T-helper 1 cell treated with Interleukin-12 subunit alpha and Interleukin-12 subunit beta and Interleukin-4 antibody, amounts not matched to agents 30 μg/mL and 1 μg/mL, for 36 hours (primary cell): ENCODE data around the gene GNLY.
A peak's percentile ranks its signal among the peaks of the same experiment; 100 is the strongest.
"Not testable (repeated sequence)": the region's sequence is repeated elsewhere in the genome, so short reads cannot be mapped to it uniquely, and the experiment has no call there.

Experiments
- H3K27ac Mint-ChIP-seq: one replicate; pipeline ENCODE4 v1.8.0; 2021; ENCODE audit warnings: mild to moderate bottlenecking, mixed read lengths
- H3K27me3 Mint-ChIP-seq: one replicate; pipeline ENCODE4 v1.8.0; 2021; ENCODE audit warnings: low read depth, mixed read lengths
- H3K36me3 Mint-ChIP-seq: one replicate; pipeline ENCODE4 v1.8.0; 2021; ENCODE audit warnings: low read depth, mixed read lengths
- H3K4me1 Mint-ChIP-seq: one replicate; pipeline ENCODE4 v1.8.0; 2021; ENCODE audit warnings: low read depth, mixed read lengths
- H3K4me3 Mint-ChIP-seq: one replicate; pipeline ENCODE4 v1.8.0; 2021; ENCODE audit warnings: mild to moderate bottlenecking, moderate library complexity, mixed read lengths
- H3K9me3 Mint-ChIP-seq: one replicate; pipeline ENCODE4 v1.8.0; 2021; ENCODE audit warnings: mixed read lengths

Gene GNLY

DNA sequence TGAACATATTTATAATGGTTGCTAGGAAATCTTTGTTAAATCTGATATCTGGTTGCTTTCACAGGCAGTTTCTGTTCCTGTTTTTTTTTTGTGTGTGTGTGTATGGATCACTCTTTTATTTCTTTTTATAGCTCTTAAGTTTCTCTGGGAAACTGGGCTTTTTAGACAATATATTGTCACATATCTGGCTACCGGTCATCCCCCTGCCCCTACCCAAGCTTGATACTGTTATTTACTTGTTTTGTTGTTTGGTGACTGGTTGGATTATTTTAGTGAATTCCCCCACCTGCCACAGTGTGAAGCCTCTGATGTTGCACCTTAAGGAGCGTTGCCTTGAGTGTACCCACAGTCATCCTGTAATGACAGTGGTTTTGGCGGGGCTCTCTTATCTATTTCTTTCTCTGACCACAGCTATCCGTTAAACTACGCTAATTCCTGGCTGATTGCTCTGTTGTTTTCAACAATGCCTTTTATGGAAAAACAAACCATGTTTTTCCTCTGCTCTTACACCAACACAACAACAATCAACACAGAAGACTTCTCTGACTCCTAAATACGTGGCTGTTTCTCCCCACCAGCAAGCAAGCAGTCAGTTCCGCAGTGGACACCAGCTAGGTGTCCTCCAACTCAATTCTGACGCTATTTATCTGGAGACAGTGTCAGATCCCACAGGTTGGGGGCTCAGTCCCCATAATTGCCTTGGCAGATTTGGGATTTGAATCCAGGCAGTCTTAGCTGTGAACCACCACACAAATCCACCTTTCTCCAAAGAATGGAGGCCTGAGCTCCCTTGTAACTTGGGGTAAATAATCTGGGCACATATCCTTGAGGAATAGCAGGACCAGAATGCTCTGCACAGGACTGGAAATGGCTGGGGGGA lies 10.9 kb downstream of the GNLY start:
- peaks cover 66% of the 10 kb centered on the region for H3K4me1 Mint-ChIP-seq

DNA sequence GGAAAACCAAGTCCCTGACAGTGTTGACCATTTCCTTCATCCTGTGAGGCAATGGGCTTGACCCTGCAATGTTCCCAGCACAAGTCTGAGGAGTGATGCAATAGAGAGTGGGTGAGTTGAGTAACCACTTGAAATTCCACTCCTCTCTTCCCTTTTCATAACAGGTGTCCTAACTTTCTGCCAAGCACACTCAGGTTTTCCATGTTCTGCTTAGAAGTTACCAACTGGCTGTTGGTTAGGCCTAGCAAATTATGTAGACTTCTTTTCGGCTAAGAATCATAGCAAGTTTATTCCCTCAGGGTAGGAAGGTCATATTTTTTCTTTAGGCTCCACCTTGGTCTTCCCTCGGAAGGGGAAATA lies 11.5 kb downstream of the GNLY start:
- Mint-ChIP-seq H3K27me3 (peaks cover 2% of the 10 kb centered on the region), H3K27ac (peak overlapping the region; percentile 87), H3K4me1 (peaks cover 71% of the 10 kb centered on the region), H3K4me3 (no peak overlapping the region), H3K9me3 (no peaks in the 10 kb centered on the region), H3K36me3 (peaks cover 8% of the 10 kb centered on the region)

More for the DNA sequence above, 10.9 kb downstream of the GNLY start:
- Mint-ChIP-seq H3K4me3 (peak overlapping the region; percentile 71), H3K27ac (peak overlapping the region; percentile 87), H3K36me3 (peaks cover 8% of the 10 kb centered on the region), H3K27me3 (peaks cover 2% of the 10 kb centered on the region), H3K9me3 (no peaks in the 10 kb centered on the region)

DNA sequence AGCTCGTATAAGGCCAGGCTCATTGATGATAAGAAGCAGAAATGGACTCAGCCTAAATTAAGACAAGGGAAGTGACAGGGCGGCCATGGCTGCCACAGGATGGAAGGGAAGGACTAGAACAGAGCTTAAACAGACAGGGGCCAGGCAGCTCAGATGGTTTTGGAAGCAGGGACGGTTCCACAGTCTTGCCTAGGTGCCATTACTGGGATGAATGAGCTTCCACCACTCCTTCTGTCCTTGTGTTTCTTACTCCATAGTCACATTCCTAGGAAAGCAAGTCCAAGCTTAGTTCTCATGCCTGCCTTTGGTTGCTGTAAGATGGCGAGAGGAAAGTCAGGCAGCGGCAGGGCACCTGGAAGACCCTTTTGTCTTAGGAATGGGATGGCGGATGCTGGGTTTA lies 11.9 kb downstream of the GNLY start:
- peak overlapping the region; percentile 87 for H3K27ac Mint-ChIP-seq
- H3K4me3 Mint-ChIP-seq, result no peak overlapping the region
- no peaks in the 10 kb centered on the region for H3K9me3 Mint-ChIP-seq

GRCh38 chr2:85706599-85707296 lies 12.6 kb downstream of the GNLY start:
- H3K9me3 Mint-ChIP-seq, result no peaks in the 10 kb centered on the region
- peaks cover 8% of the 10 kb centered on the region for H3K36me3 Mint-ChIP-seq
- peaks cover 75% of the 10 kb centered on the region for H3K4me1 Mint-ChIP-seq
- peak overlapping the region; percentile 3 for H3K4me3 Mint-ChIP-seq
- peak overlapping the region; percentile 87 for H3K27ac Mint-ChIP-seq
- H3K27me3 Mint-ChIP-seq, result peaks cover 2% of the 10 kb centered on the region

More for the DNA sequence above, 11.9 kb downstream of the GNLY start:
- peaks cover 72% of the 10 kb centered on the region for H3K4me1 Mint-ChIP-seq
- H3K27me3 Mint-ChIP-seq, result peaks cover 2% of the 10 kb centered on the region
- H3K36me3 Mint-ChIP-seq, result peaks cover 8% of the 10 kb centered on the region

DNA sequence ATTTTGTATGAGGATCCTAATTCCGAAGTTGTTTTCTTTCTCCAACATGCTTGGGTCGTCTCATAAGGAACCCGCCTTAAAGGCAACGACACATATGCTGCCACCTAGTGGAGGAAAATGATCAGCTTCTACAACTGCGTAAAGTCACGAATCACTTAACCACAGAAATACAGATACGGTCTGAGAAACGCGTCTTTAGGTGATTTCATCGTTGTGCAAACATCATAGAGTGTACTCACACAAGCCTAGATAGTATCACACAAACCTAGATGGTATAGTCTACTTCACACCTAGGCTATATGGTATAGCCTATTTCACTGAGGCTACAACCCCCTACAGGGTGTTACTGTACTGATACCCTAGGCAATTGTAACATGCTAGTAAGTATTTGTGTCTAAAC lies 13.1 kb downstream of the GNLY start:
- peaks cover 71% of the 10 kb centered on the region for H3K4me1 Mint-ChIP-seq
- peaks cover 7% of the 10 kb centered on the region for H3K36me3 Mint-ChIP-seq
- peak overlapping the region; percentile 3 for H3K4me3 Mint-ChIP-seq
- H3K27me3 Mint-ChIP-seq, result peaks cover 2% of the 10 kb centered on the region
- no peaks in the 10 kb centered on the region for H3K9me3 Mint-ChIP-seq
- peak overlapping the region; percentile 87 for H3K27ac Mint-ChIP-seq

DNA sequence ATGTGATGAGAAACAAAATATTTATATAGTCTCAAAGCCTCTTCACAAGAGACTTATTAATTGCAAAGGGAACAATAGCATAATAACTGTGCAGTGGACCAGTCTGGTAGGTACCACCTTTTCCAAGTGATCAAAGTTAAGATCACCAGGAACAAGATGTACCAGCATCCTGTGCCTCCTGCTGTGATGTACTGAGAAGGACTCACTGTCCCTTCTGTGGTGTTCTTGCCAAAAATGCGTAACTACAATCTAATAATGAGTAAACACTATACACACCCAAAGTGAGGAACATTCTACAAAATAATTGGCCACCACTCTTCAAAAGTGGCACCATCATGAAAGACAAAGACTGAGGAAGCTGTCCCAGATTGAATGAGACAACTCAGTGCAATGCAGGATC lies 14.5 kb downstream of the GNLY start:
- Mint-ChIP-seq H3K27ac (peak overlapping the region; percentile 52), H3K4me1 (peaks cover 58% of the 10 kb centered on the region), H3K36me3 (peaks cover 6% of the 10 kb centered on the region), H3K4me3 (no peak overlapping the region), H3K27me3 (peaks cover 2% of the 10 kb centered on the region), H3K9me3 (no peaks in the 10 kb centered on the region)

GRCh38 chr2:85709401-85709811 lies 15.2 kb downstream of the GNLY start:
- H3K27ac Mint-ChIP-seq, result peak overlapping the region; percentile 43
- H3K36me3 Mint-ChIP-seq, result peaks cover 3% of the 10 kb centered on the region
- peaks cover 61% of the 10 kb centered on the region for H3K4me1 Mint-ChIP-seq
- H3K27me3 Mint-ChIP-seq, result peaks cover 2% of the 10 kb centered on the region
- H3K9me3 Mint-ChIP-seq, result no peaks in the 10 kb centered on the region
- H3K4me3 Mint-ChIP-seq, result no peak overlapping the region

DNA sequence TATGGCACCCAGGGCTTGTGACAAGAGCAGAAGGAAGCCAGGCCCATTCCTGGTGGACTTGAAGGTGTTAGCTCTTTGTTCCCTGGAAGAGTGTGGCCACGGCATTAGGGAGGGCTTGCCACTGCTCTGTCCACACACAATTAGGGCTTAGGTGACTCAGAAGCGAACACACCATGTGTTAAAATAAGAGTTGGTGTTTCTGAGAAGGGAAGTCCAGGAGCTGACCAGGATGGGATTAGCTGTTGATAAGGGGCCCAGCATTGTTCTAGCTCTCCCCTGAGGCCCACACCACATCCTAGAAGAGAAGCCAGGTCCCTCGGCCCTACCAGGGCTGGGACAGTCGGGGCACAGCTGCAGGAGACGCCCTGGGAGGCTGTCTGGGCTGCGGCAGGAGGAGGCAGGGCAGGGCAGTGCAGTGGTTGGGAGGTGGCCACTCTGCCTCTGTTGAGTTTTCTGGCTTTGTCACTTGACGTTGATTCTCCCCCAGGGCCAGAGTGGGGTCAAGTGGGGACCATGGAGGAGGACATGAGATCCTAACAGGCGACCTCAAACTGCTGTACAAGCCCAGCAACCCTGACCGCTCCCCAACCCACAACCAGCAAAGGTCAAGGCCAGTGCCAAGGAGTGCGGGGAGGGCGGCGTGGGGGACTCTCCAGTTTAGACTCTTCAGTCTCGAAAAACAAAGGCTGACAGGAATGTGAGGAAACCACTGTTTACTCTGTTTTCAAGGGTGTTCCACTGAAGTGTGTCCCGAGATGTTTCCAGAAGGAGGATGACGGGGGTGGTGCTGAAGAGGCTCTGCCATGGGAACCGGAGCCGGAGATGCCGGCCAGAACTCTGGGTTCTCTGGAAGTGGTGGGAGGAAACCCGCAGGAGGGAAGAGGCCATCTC lies 16.8 kb downstream of the GNLY start:
- peak overlapping the region; percentile 49 for H3K27ac Mint-ChIP-seq
- H3K9me3 Mint-ChIP-seq, result no peaks in the 10 kb centered on the region
- peaks cover 2% of the 10 kb centered on the region for H3K27me3 Mint-ChIP-seq
- H3K4me3 Mint-ChIP-seq, result no peak overlapping the region
- no peaks in the 10 kb centered on the region for H3K36me3 Mint-ChIP-seq
- peaks cover 60% of the 10 kb centered on the region for H3K4me1 Mint-ChIP-seq

- Mint-ChIP-seq H3K36me3 (no peaks in the 10 kb centered on the region), H3K27me3 (peaks cover 2% of the 10 kb centered on the region), H3K4me1 (peaks cover 58% of the 10 kb centered on the region), H3K4me3 (no peak overlapping the region), H3K27ac (no peak overlapping the region), H3K9me3 (no peaks in the 10 kb centered on the region)
Measured at GRCh38 chr2:85711578-85712060, 17.5 kb downstream of the GNLY start.

DNA sequence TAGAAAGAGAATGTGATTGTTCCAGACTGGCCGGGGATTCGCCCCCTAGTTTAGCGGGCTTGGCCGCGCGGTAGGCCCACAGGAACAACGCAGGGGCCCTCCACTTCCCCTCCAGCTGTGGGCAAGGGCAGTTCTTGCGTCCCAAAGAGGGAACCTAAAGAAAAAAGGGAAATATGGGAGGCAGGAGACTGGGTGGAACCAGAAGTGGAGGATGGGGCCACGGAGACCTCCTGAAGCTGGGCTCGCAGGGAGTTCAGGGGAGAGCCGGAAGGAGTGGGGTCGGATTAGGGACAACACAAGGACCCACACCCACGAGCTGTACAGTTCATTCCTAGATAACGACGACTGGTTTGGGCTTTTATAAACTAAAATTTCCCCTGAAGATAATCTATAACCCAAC lies 18.2 kb downstream of the GNLY start:
- Mint-ChIP-seq H3K36me3 (no peaks in the 10 kb centered on the region), H3K27me3 (peaks cover 2% of the 10 kb centered on the region), H3K27ac (no peak overlapping the region), H3K4me3 (no peak overlapping the region), H3K4me1 (peaks cover 51% of the 10 kb centered on the region), H3K9me3 (no peaks in the 10 kb centered on the region)

- Mint-ChIP-seq H3K9me3 (no peaks in the 10 kb centered on the region), H3K4me3 (no peak overlapping the region), H3K36me3 (no peaks in the 10 kb centered on the region), H3K4me1 (peaks cover 46% of the 10 kb centered on the region), H3K27me3 (peaks cover 2% of the 10 kb centered on the region), H3K27ac (peak overlapping the region; percentile 20)
Measured at GRCh38 chr2:85712849-85713612, 18.9 kb downstream of the GNLY start.

DNA sequence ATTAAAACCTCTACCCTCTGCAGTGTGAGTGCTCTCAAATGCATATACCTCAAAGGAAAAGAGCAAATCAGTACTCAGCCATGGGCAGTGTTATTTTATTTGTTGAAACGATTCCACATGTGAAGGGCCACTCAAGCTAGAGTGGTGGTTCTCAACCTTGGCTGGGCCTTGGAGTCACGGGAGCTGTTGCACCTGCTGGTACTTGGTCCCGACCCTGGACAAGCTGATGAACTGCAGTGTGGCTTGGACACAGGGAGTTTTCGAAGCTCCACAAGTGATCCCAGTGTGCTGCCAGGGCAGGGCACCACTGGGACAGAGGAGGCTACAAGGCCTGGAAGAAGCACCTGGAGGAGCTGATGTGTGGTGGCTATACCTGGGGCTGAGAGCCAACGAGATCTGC lies 19.7 kb downstream of the GNLY start:
- no peaks in the 10 kb centered on the region for H3K36me3 Mint-ChIP-seq
- peaks cover 42% of the 10 kb centered on the region for H3K4me1 Mint-ChIP-seq
- peak overlapping the region; percentile 83 for H3K27ac Mint-ChIP-seq
- H3K4me3 Mint-ChIP-seq, result no peak overlapping the region
- H3K27me3 Mint-ChIP-seq, result peaks cover 2% of the 10 kb centered on the region
- H3K9me3 Mint-ChIP-seq, result no peaks in the 10 kb centered on the region

DNA sequence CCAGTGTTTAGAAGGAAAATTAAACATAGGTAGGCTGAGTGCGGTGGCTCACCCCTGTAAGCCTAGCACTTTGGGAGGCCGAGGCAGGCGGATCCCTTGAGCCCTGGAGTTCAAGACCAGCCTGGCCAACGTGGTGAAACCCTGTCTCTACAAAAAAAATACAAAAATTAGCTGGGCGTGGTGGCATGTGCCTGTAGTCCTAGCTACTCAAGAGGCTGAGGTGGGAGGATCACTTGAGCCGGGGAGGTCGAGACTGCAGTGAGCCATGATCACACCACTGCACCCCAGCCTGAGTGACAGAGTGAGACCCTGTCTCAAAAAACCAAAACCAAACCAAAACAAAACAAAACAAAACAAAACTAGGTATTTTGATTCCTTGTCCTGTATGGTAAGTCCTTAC lies 20.3 kb downstream of the GNLY start:
- H3K4me3 Mint-ChIP-seq, H3K9me3 Mint-ChIP-seq, H3K27me3 Mint-ChIP-seq, H3K36me3 Mint-ChIP-seq: not testable (repeated sequence)
- Mint-ChIP-seq H3K4me1 (peaks cover 38% of the 10 kb centered on the region), H3K27ac (peak overlapping the region; percentile 83)

GRCh38 chr2:85714841-85715240 lies 20.7 kb downstream of the GNLY start:
- Mint-ChIP-seq H3K36me3 (no peaks in the 10 kb centered on the region), H3K9me3 (no peaks in the 10 kb centered on the region), H3K27ac (peak overlapping the region; percentile 83)

More at GRCh38 chr2:85714841-85715240, 20.7 kb downstream of the GNLY start:
- Mint-ChIP-seq H3K4me1 (peaks cover 34% of the 10 kb centered on the region), H3K27me3 (no peaks in the 10 kb centered on the region), H3K4me3 (no peak overlapping the region)
